ENCODE measurements around the gene LSM14B.
"Not testable (repeated sequence)": the region's sequence is repeated elsewhere in the genome, so short reads cannot be mapped to it uniquely, and the experiment has no call there.

LSM14B gene

GRCh38 chr20:62114894-62115293 is 7.4 kb upstream of the LSM14B start:
- DNase-seq, result no peak

- not testable (repeated sequence) for DNase-seq
These were observed 6.4 kb upstream of the LSM14B start for GRCh38 chr20:62115800-62116407.

- DNase-seq, result no peak
These were observed 5.5 kb upstream of the LSM14B start for GRCh38 chr20:62116558-62117361.

GRCh38 chr20:62117362-62117646 is 5.0 kb upstream of the LSM14B start:
- DNase-seq, result no peak

- peak; percentile 84 for DNase-seq
These were observed 4.6 kb upstream of the LSM14B start for GRCh38 chr20:62117658-62118057.

GRCh38 chr20:62118113-62119043 is 3.9 kb upstream of the LSM14B start:
- DNase-seq, result no peak

GRCh38 chr20:62119115-62119514 is 3.2 kb upstream of the LSM14B start:
- DNase-seq, result no peak

GRCh38 chr20:62119591-62120364 is 2.5 kb upstream of the LSM14B start:
- DNase-seq, result no peak

GRCh38 chr20:62120365-62120762 is 1.9 kb upstream of the LSM14B start:
- DNase-seq, result no peak

GRCh38 chr20:62120990-62121775 is 1.1 kb upstream of the LSM14B start:
- DNase-seq, result no peak

GRCh38 chr20:62122654-62123449 is 577 bp downstream of the LSM14B start:
- DNase-seq, result peak; percentile 31

- no peak for DNase-seq
These were observed 1.3 kb downstream of the LSM14B start for GRCh38 chr20:62123450-62124118.

- DNase-seq, result no peak
These were observed 3.9 kb downstream of the LSM14B start for GRCh38 chr20:62126141-62126540.

- no peak for DNase-seq
These were observed 5.5 kb downstream of the LSM14B start for GRCh38 chr20:62127799-62128198.

GRCh38 chr20:62128502-62128901 is 6.2 kb downstream of the LSM14B start:
- DNase-seq, result no peak

- DNase-seq, result no peak
These were observed 7.7 kb downstream of the LSM14B start for GRCh38 chr20:62129731-62130531.

GRCh38 chr20:62131560-62132320 is 9.5 kb downstream of the LSM14B start:
- no peak for DNase-seq

- DNase-seq, result no peak
These were observed 10.1 kb downstream of the LSM14B start for GRCh38 chr20:62132421-62132820.
